SIG-M5 treated with dmso at 0.1 percent for 504 hours (cell line): ENCODE measurements around the gene TAX1BP1.

Experiments
- DNase-seq: peaks from one replicate; lab custom pipeline; 2025; ENCODE audit not compliant: unreplicated experiment; lab: John Stamatoyannopoulos, UW

TAX1BP1 gene

DNA sequence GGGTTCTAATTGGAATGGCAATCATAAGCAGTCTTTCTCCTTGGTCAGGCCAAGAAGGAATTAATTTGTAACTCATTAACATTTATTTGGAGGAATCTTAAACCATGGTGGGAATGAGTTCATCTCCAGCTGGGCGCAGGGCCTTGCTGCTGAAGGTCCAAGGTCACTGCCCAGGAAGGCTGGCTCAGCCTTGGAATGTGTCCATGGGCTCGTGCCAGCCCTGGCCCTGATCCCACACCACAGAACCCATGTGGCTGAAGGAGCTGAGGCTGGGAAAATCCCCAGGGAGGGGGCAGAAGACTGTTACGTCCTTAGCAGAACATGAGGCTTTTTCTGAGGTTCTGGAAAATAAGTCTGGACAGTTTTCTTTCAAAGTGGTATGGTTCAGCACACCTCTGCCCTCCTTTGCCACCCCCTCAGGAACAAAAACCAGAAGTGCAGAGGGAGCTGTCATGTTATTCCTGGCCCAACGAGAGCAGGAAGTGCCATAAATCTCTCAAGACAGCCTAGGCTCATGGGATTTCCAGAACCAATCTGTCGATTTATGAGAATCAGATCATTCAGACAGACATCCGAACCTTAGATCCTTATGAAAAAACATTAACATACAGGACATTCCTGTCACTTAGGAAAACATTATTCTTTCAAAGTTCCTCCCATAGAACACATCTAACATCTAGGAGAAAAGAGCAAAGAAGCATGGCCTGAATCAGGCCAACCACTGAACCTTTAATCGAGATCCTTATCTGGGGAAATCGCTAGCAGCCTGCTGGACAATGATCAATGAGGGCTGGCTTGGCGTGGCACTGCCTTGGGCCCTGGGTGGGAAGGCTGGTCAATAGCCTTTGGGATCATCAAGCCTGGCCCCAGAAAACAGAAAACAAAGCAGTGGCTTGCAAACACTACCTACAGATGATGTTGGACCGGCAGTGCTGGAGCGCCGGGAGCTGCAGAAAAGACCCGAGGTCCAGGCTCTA, 134.3 kb downstream of the TAX1BP1 start:
- DNase-seq: no peak

DNA sequence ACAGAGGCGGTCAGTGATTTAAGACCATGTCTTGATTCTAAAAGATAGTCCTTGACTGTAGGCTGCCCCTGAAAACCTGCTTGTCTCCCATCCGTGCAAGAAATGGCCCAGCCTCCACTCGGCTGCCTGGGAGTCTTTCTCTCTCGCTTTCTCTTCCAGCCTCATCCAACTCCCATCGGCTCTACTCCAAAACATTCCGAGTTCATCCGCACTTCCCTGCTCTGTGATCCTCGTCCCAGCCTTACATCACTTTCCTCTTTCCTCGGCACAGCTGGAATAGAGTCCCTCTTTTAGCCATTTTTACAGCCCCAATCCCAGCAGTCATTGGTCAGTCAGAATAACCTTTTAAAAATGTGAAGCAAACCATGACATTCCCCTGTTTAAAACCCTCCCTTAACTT, 135.1 kb downstream of the TAX1BP1 start:
- DNase-seq: no peak

DNA sequence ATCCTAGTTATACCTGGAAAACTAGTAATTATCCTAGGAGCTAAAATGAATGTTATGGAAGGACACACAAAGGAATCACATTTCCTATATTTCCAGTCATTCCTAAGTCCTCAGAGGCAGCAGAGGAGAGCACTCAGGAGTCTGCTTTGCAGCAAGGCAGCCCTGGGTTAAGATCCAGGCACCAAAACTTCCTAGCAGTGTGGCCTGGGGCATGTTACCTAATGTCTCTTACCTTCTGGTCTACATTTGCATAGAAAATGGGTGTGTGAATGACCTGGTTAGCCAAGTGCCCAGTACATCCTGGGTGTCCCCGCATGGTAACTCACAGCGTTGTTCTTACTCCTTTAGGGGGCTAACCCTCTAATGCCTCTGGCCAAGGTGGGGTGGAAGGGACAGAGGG, 135.9 kb downstream of the TAX1BP1 start:
- DNase-seq: no peak

DNA sequence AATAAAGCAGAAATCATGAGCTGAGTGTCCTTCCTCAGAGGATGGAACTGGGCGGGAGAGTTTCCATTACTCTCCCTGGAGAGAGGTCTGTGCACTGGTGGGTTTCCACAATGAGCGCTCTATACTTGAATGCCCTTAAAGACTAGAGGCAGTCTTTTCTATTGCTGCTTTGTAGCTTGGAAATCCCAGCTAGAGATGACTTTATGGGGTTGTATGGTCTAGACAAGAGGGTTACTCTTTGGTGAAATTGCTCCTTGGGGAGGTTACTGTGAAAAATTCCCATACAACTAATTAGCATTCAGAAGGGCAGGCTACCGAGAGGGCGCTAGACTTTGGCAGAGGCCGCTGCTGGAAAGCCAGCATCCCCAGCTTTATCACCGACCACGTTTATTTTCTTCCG, 136.8 kb downstream of the TAX1BP1 start:
- no peak for DNase-seq
